ENCODE measurements around the gene SLC40A1.

The SLC40A1 gene

DNA sequence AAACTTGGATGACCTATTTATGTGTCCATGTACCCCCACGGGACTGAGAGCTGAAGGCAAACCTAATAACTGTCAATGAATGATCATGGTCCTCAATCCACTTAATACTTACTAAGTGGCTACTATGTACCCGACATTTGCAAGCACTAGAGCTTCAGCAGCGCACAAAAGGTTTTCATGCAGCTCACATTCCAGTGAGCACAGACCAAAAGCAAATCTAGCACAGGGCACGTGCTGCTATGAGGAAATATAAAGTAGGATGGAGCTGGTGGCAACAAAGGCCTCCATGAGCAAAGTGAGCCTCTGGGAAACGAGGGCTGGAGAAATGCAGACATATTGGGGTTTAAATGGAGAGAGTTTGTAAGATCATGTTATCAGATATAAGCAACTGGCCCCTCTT is 3.5 kb downstream of the SLC40A1 start:
- DNase-seq: no peak
- intact Hi-C loops (cut with DNase I): no loop called here

DNA sequence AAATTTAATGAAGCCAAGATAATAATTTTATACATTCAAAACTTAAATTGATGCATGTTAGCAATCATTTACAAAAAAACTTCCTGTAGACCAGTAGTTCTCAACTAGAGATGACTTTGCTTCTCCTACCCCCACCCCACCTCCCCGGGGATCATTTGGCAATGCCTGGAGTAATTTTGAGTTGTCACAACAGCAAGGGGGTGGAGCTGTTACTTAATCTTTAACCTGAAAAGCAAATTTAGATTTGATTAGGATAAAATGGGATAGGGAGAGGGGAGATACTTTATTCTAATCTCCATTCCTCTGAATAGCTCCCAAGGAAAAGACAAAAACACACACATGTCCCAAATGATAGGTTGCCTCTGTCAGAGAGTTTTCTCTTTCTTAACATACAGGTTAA is 4.2 kb downstream of the SLC40A1 start:
- no peak for DNase-seq
- intact Hi-C loops (cut with DNase I): no loop called here

DNA sequence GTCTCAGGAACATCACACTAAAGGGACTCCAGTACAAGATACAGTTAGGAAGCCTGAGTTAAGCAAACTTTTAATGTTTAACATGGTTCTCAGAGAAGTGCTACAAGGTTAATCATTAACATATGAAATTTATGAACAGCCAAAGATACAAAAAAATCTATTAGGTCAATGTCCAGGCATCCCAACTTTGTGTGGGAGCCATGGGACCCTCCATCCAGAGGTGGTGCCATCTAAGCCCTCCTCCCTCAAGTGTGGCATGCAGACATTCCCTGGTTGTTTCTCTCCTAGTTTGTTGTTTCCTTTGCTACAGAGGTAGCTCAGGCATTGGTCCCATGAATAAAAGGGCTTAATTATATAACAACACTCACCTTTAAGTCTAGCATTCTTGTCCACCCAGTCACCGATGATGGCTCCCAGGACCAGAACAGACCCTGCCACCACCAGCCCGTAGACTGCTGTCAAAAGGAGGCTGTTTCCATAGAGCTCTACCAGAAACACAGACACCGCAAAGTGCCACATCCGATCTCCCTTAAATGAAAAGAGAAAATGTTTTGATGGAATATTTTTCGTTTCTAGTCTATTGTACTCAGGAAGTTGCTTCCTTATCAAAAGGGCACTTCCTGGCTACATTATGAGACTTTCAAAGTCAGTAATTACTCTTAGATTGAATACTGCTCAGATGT is 5.7 kb downstream of the SLC40A1 start:
- intact Hi-C loops (cut with DNase I): no loop called here
- no peak for DNase-seq

DNA sequence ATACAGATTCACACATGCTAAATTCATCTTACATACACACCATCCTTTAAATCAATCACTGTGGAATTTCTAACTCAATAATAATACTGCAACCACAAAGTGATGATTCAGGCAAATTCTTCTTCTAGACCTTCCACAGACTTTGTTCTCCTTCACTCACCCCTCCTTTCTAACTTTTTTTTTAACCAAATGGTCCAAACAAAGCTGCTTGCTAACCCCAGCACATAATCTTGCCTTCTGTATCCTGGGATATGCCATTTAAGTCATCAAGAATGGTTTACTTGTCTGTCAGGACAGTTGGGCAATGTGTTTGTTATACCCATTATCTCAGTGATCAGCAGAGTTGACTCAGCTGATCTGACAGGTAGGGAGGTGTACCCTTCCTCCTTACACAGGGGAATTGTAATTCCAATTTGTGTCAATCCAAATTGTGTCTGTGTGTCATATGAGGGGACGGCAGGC is 10.0 kb downstream of the SLC40A1 start:
- intact Hi-C loops (cut with DNase I): no loop called here
- DNase-seq: no peak

DNA sequence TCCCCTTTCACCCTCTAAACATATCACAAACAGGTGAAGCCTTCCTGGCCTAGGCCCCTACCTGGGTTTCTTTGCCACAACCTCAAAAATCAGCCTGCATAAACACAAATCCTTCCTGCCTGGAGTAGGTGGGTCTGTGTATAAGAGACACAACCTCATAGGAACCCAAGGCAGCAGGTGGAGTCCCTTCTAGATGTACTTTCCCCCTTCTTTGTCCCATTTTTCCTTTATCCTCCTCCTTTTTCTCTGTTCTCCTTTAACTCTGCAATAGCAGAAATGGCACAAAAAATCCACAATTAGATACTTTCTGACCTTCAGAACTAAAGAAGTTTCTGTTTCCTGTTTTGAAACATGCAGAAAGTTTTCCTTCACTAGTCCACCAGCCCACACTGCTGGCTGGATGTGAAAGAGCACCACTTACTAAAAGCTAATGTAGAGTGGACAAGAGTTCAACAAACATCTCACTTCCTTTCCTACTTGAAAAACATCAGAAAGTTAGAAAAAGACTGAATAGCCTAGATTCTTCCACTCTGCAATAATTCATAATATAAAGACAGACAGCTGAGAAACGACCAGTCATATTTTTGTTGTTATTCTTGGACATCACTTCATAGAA is 11.2 kb downstream of the SLC40A1 start:
- intact Hi-C loops (cut with DNase I): no loop called here
- DNase-seq: no peak

DNA sequence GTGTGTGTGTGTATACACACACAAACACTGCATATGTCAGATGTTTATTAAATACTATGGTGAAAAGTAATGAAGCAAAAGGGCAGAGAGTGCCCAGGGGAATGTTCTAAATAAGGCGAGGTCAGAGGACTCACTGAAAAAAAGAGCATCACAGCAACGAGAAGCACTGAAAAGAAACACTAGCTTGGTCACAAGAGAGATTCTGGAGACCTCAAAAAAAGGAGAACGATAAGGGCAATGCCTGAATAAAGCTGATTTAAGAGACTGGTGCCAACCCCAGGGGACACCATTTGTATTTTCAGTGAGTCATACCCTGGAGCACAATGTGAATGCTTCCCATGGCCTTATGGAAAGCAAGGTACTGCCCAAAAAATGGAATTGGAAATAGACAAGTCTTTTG is 14.5 kb downstream of the SLC40A1 start:
- intact Hi-C loops (cut with DNase I): no loop called here

DNA sequence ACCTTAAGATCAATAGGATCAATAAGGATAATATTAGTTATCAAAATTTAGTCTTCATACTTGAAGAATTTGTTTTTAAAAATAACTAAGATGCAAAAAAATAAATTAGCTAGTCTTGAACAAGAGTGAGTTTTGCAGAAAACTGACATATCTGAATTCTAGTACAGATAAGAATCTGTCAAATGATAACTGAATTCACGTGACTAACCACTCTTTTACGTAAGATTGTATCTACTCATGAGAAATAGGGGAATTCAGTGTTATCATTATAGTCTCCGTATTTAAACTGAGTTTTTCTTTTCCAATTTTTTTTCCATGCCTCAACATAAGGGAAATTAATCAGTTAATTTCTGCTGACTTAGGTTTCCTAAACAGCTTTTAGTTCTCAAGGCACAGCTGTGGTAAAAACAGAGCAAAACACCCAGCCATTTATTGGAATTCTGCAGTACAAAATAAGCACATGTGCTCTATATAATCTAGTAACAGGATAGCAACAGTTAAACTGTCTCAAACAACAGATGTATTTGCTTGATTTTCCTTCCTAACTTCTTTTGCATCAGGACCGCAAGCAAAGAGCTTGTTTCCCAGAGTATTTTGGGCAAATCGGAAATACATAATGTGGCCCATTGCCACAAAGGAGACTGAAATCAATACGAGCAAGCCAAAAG is 19.1 kb downstream of the SLC40A1 start:
- intact Hi-C loops (cut with DNase I): no loop called here

More for the DNA sequence above, 14.5 kb downstream of the SLC40A1 start:
- DNase-seq: no peak

DNA sequence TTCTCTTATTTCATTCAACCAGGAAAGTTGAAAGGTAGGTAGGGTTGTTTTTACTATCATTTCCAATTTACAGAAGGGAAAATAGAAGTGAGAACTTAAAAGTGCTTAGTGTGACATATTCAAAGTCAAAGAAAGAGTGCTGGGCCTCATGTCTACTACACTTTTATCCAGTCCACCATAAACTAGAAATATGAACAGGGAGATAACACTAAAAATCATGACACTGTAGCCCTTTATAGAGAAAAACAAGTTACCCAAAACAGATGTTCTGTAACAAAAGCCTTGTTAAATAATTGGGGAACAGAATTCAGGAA is 20.4 kb downstream of the SLC40A1 start:
- no peak for DNase-seq
- intact Hi-C loops (cut with DNase I): no loop called here

More for the DNA sequence above, 19.1 kb downstream of the SLC40A1 start:
- no peak for DNase-seq

DNA sequence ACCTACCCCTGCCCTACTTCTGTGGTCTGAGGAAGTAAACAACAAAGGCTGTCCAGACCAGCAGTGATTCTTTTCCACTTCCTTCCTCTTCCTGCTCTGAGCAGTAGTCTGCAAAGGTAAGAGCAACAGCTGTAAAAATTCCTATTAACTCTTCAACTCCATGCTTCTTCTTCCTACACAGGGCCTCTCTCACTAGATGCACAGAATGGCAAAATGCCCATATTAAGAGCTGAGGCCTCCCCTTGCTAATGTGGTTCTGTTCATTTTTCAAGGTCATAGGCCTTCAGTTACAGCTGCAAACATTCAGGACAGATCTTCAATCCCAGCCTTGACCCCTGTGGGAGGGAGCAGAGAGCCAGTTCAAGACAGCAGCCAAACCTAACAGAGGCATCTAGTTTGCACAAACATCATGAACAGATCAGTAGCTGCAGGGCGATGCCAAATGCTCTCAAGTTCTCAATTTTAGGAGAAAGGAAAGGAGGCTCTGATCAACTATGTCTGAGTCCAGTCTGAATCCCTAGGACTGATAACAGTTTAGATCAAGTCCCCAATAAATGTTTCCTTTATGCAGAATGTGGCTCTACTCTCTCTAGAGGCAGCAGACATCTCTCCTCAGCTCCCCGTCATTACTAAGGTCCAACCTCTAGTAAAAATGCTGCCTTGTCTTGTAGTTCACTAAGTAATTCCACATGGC is 20.9 kb downstream of the SLC40A1 start:
- intact Hi-C loops (cut with DNase I): no loop called here
- no peak for DNase-seq

DNA sequence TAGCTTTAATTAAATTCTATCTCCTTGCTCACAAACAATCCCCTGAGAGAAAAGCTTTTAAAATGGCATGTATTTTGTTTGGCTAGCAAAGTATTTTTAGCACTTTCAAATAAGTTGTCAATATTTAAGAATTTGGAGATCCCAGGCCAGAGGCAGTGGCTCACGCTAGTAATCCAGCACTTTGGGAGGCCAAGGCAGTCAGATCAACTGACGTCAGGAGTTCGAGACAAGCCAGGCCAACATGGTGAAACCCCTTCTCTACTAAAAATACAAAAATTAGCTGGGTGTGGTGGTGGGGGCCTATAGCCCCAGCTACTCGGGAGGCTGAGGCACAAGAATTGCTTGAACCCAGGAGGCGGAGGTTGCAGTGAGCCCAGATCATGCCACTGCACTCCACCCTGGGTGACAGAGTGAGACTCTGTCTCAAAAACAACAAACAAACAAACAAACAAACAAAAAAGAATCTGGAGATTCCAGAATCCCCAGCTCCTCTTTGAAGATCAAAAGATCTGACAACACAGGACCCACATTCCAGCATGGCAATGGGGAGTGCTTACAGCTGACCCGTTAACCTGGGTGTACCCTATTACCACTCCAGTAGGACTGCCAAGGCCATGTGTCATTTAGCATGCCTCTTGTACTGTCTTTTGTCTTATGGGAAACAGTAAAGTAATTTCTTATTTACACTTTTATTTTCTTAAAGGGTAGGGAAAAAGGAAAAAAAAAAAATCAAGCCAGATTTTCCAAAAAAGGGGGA is 21.9 kb downstream of the SLC40A1 start:
- intact Hi-C loops (cut with DNase I): no loop called here
- DNase-seq: no peak

DNA sequence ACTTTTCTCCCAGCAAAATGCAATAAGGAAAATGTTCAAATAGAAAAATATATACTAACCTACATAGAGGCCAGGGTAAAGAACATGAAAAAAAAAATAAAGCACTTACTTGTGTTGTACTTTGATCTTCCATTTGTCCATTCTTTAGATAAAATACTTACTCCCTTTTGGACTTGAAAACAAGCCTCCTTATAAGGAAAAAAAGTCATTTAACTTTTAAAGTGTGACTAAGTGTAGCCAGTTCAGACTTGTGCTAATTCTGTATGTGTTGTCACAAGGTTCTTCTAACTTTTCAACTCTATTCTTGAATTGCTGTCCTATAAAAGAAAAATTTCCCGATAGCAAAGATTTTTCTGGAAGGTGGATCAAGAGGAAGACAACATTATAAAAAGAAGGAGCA is 23.2 kb downstream of the SLC40A1 start:
- intact Hi-C loops (cut with DNase I): no loop called here
- DNase-seq: no peak

DNA sequence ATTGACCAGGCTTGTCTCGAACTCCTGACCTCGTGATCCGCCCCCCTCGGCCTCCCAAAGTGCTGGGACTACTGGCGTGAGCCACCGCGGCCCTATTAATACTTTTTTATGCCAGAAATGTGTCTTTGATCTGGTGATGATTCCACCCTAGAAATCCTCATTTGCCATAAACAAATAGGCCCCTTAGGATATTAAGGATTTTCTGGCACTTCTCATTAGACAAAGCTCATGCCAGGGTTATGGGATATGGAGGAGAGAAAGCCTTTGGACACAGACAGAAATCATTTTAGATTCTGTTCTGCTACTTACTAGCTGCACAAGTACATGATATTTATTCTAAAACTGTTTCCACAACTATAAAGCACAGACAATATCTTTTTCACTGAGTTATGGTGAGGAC is 24.1 kb downstream of the SLC40A1 start:
- DNase-seq: no peak
- intact Hi-C loops (cut with DNase I): no loop called here

DNA sequence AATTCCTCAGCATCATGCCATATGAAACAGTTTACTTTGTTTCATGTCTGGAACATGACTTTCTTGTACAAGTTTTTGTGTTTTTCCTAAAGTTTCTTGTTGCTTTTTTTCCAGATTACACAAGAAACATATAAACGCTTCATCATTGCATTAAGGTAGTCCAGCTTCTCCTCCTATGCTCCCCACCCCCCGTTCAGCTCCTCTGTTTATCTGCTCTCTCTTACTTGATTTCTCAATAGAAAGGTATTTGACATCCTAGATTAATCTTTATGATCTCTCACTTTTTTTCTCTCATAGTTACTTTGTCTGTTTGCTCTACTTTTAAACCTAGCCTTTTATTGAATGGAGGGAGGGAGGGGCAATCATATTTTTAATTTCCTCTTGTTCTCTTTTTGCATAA is 25.4 kb downstream of the SLC40A1 start:
- intact Hi-C loops (cut with DNase I): no loop called here
- no peak for DNase-seq

DNA sequence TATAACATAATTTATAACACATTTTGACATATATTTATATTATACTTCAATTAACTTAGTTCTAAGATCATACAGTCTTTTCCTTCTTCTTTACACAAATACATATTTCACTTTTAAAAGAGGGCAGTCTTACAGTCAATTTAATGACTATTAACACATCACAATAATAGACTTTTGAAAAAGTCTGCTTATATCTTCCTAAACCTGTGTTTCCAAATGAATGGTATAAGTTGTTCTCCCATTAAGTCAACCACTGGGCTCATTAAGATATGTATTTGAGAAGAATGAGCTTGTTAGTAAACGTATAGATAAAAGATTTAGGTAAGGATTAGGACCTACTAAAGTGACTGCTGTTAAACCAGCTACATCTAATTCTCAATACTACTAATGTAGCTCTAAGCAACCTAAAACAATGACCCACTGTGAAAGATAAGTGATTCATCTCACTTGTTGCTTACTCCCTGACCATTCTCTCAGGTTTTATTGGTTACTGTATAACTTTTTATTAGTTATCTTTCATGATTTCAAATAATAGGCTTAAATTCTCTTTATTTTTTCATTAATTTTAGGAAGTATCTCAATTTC is 27.0 kb downstream of the SLC40A1 start:
- DNase-seq: no peak
- intact Hi-C loops (cut with DNase I): no loop called here

DNA sequence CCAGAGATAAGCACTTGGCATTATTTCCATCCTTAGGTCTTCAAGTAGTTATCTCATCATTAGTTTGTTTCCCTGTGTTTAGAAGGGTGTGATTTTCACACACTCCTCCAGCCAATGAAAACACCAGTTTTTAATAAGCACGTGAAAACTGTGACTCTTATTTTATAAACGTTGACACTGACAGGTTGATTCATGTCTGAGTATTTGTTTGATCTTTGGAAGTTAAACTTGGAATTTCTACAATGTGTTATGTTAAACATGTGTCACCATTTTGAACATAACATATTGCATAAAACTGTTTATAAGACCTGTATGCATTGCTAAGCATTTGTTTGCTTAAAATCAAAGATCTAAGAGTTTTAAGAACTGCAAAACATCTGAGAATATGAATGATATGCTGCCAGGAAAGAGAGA is 27.6 kb downstream of the SLC40A1 start:
- intact Hi-C loops (cut with DNase I): no loop called here
- no peak for DNase-seq

DNA sequence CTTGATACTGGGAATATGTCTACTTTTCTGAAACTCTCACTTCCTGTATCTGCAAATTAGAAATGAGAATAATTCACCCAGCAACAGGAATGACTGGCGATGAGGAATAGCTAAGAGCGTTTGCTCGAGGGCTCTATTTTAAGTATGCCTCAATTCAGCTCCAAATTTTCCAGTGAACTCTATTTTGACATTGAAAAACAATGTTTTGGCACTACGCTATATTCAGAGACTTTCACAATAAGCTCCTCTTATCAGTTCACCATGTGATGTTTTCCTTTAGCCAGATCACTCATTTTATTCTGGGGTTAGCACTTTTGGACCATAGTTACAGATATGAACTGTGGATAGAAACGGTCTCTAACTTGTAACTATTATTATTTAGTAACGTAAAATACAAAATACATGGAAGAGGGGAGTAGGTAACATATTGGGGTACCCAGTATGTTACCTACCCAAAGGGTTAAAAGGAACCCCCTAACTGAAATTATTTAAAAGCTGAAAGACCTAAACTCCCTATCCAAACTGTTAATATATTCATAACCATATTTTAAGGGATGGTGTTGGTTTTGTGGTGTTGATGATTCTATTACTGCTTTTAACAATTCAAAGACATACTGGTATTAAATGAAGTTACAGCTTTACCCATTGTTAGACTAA is 28.1 kb downstream of the SLC40A1 start:
- DNase-seq: peak in 2 of 42 donors; percentile 11 to 12
- intact Hi-C loops (cut with DNase I): no loop called here

DNA sequence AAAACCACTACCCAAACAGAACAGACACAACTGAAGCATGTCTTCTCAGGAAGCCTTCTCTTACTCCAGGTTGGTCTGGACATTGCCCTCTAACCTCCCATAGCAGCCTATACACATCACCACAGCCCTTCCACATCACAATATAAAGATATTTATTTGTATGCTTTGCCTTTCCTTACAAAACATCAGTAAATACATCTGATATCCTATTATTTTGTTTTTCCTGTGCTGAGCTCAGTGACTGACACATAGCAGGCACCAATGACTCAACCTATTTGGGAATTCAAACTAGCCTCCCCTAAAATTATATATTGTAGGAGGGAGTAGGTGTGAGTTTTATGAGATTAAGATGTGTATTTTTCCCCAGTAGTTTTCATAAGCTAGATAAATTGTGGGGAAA is 28.8 kb downstream of the SLC40A1 start:
- intact Hi-C loops (cut with DNase I): no loop called here
- no peak for DNase-seq

DNA sequence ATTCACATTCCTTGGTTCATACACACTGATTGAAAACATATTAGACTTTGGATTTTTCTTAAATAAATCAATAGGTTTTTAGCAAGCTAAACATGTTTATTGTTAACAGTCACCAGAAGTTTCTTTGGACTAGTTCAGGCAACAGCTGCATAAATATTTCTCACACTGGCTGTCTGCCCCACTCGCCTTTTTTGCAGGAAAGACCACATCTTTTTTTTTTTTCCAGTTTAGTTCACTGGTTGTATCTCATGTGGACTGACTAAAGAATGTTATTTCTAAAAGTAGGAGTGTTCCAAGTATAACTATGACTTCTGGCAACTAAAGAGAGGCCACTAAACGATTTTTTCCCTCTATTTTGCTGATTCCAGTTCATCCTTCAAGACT is 31.1 kb downstream of the SLC40A1 start:
- no peak for DNase-seq
- intact Hi-C loops (cut with DNase I): no loop called here

Measured in head of caudate nucleus (tissue), 42 donors.